ENCODE data around the gene TEDDM1.

TEDDM1 gene

GRCh38 chr1:182370532-182370931 lies 29.9 kb downstream of the TEDDM1 start:
- no peak overlapping the region for H3K4me3 ChIP-seq (replicated peaks; ENCODE audit: low read depth, low read length)
- TF ChIP-seq, protein P1, sequence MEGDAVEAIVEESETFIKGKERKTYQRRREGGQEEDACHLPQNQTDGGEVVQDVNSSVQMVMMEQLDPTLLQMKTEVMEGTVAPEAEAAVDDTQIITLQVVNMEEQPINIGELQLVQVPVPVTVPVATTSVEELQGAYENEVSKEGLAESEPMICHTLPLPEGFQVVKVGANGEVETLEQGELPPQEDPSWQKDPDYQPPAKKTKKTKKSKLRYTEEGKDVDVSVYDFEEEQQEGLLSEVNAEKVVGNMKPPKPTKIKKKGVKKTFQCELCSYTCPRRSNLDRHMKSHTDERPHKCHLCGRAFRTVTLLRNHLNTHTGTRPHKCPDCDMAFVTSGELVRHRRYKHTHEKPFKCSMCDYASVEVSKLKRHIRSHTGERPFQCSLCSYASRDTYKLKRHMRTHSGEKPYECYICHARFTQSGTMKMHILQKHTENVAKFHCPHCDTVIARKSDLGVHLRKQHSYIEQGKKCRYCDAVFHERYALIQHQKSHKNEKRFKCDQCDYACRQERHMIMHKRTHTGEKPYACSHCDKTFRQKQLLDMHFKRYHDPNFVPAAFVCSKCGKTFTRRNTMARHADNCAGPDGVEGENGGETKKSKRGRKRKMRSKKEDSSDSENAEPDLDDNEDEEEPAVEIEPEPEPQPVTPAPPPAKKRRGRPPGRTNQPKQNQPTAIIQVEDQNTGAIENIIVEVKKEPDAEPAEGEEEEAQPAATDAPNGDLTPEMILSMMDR (IDR thresholded peaks at IDR 0.05; ENCODE audit: low read depth, low read length, missing control alignments): no peak
- no peak for DNase-seq (ENCODE audit: extremely low read depth, low read depth)

- no peak for DNase-seq (ENCODE audit: extremely low read depth, low read depth)
- TF ChIP-seq, protein P1 (IDR thresholded peaks at IDR 0.05; ENCODE audit: low read depth, low read length, missing control alignments): no peak
- no peak overlapping the region for H3K4me3 ChIP-seq (replicated peaks; ENCODE audit: low read depth, low read length)
Observed at GRCh38 chr1:182368903-182369302, 31.6 kb downstream of the TEDDM1 start.

DNA sequence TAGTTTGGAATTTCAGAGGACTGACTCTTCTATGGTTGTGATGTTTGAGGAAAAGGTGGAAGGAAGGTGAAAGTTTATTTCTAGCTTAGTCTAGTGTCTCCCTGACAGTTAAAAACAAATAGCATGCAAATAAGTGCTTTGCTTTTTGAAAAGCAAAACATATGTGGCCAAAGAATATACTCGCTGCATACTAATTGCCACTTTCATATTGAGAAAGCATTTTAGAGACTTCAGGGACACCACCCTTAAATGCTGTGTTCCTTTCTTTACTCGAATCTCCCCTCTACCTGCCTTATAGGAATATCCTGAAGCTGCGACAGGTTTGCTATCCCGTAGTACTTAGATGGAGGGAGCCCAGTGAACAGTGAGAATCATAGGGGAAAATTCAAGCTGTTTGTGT lies 32.1 kb downstream of the TEDDM1 start:
- no peak overlapping the region for H3K4me3 ChIP-seq (replicated peaks; ENCODE audit: low read depth, low read length)
- DNase-seq (ENCODE audit: extremely low read depth, low read depth): no peak
- TF ChIP-seq, protein P1 (IDR thresholded peaks at IDR 0.05; ENCODE audit: low read depth, low read length, missing control alignments): no peak

DNA sequence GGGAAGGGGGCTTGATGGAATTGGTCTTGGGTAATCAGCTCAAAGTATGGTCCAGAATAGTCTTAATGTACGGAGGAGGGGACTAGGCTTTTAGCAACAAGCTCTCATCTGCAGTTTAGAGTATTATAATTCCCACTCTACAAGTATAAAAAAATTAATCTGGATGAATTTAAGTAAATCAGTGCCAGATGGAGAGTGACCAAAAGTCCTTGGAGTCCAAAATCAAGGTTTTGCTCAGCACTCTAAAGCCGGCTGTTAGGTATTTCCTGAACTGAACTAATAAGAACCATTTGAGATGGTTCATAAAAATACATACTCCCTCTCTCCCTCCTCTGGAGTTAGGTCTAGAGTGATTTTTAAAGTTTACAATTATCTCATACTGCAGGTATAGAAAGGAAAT lies 32.5 kb downstream of the TEDDM1 start:
- TF ChIP-seq, protein P1 (IDR thresholded peaks at IDR 0.05; ENCODE audit: low read depth, low read length, missing control alignments): no peak
- no peak overlapping the region for H3K4me3 ChIP-seq (replicated peaks; ENCODE audit: low read depth, low read length)
- no peak for DNase-seq (ENCODE audit: extremely low read depth, low read depth)

DNA sequence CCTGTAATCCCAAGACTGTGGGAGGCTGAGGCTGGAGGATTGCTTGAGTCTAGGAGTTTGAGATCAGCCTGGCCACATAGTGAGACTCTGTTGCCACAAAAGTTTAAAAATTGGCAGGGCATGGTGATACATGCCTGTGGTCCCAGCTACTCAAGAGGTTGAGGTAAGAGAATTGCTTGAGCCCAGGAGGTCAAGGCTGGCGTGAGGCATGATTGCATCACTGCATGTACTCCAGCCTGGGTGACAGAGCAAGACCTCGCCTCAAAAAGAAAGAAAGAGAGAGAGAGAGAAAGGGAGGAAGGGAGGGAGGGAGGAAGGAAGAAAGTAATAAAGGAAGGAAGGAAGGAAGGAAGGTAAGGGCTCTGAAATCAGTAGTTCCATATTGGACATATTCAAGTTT lies 33.9 kb downstream of the TEDDM1 start:
- no peak for DNase-seq (ENCODE audit: extremely low read depth, low read depth)
- no peak overlapping the region for H3K4me3 ChIP-seq (replicated peaks; ENCODE audit: low read depth, low read length)
- TF ChIP-seq, protein P1 (IDR thresholded peaks at IDR 0.05; ENCODE audit: low read depth, low read length, missing control alignments): no peak

- TF ChIP-seq, protein P1 (IDR thresholded peaks at IDR 0.05; ENCODE audit: low read depth, low read length, missing control alignments): no peak
- no peak for DNase-seq (ENCODE audit: extremely low read depth, low read depth)
- H3K4me3 ChIP-seq (replicated peaks; ENCODE audit: low read depth, low read length): no peak overlapping the region
Observed at GRCh38 chr1:182359645-182360044, 40.8 kb downstream of the TEDDM1 start.

DNA sequence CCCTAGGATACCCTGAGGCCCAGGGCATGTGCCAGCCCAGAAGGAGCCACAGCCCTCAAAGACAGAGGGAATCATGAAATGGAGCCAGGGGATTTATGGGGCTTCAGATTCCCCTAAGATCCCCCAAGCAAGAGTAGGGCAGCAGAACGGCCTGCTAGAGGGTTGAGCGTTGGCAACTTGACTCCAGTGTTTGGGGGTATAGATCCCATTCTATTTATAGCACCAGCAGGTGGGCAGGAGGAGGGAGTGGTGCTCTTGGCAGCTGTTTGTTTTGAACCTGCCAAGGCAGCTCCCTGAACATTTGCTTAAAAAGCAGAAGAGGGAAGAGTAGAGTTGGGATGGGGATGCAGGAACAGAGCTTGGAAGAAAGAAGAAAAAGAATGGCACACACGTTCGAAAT lies 42.6 kb downstream of the TEDDM1 start:
- no peak for DNase-seq (ENCODE audit: extremely low read depth, low read depth)
- TF ChIP-seq, protein P1 (IDR thresholded peaks at IDR 0.05; ENCODE audit: low read depth, low read length, missing control alignments): no peak
- H3K4me3 ChIP-seq (replicated peaks; ENCODE audit: low read depth, low read length): no peak overlapping the region
